ENCODE results near the gene LYST.

- TF ChIP-seq CTCF (IDR thresholded peaks at IDR 0.05; ENCODE audit: low read length) (no peak), EZH2 (IDR thresholded peaks at IDR 0.05; ENCODE audit: borderline replicate concordance, low read length) (no peak)
Measured at GRCh38 chr1:235708390-235708962, 158.2 kb downstream of the LYST start.

Data from OCI-LY1 (cell line).